K562 (cell line): ENCODE data around the gene XPO1. TPM values are rescaled to one million over a fixed set of nuclear protein-coding genes. Genes with fewer than 3 reads are reported as not detected.

Source experiments
- BRD4 ChIP-seq: fragments of 200-600 bp; sonication (generic); IDR thresholded peaks from 2 replicates; pipeline ENCODE4 v1.6.1; 2017; ENCODE audit warnings: inconsistent platforms
- CBFA2T2 ChIP-seq: fragments of 450-650 bp; conservative IDR thresholded peaks from 2 replicates; pipeline ENCODE4 v1.6.1; 2017; ENCODE audit warnings: mild to moderate bottlenecking
- CCAR2 ChIP-seq: fragments of 200-400 bp; formaldehyde crosslinking; IDR thresholded peaks from 2 replicates; pipeline ENCODE4 v1.6.1; 2017; ENCODE audit warnings: mild to moderate bottlenecking, low read depth, low read length
- FOXJ2 ChIP-seq: fragments of 200-800 bp; sonication (Bioruptor generic); IDR thresholded peaks from 2 replicates; pipeline ENCODE4 v1.6.1; 2016; ENCODE audit warnings: missing genetic modification characterization, missing compliant biosample characterization
- HDGF ChIP-seq: fragments of 450-650 bp; IDR thresholded peaks from 2 replicates; pipeline ENCODE4 v1.6.1; 2016
- ILF3 ChIP-seq: fragments of 450-650 bp; IDR thresholded peaks from 2 replicates; pipeline ENCODE4 v1.6.1; 2018; ENCODE audit warnings: antibody characterized with exemption, mild to moderate bottlenecking, moderate library complexity, borderline replicate concordance
- KAT2B ChIP-seq: IDR thresholded peaks from one replicate; pipeline ENCODE4 v1.6.1; 2012; ENCODE audit warnings: low read depth, mild to moderate bottlenecking, control low read depth, inconsistent platforms, low read length, moderate library complexity
- LCOR ChIP-seq: sonication (generic); formaldehyde crosslinking; IDR thresholded peaks from 2 replicates; pipeline ENCODE4 v1.8.0; 2022; ENCODE audit warnings: mild to moderate bottlenecking, missing genetic modification reagents
- MLLT1 ChIP-seq, 2 experiments: fragments of 450-650 bp; IDR thresholded peaks; 2 replicates each; pipeline ENCODE4 v1.6.1; 2016
- MTA1 ChIP-seq: fragments of 450-650 bp; IDR thresholded peaks from 2 replicates; pipeline ENCODE4 v1.6.1; 2017; ENCODE audit warnings: borderline replicate concordance
- MYNN ChIP-seq, 2 experiments: sonication (generic); formaldehyde crosslinking in 1 of 2; IDR thresholded peaks; 2 replicates each; pipeline versions ENCODE4 v1.5.0 to v1.6.1; 2016 to 2020; ENCODE audit warnings: antibody characterized with exemption in 1 of 2, missing genetic modification reagents in 1 of 2
- NELFE ChIP-seq: IDR thresholded peaks from 2 replicates; pipeline ENCODE4 v1.6.1; 2011; ENCODE audit warnings: mild to moderate bottlenecking; ENCODE audit not compliant: insufficient read depth, insufficient read length
- PHB ChIP-seq: fragments of 250-450 bp; sonication (Bioruptor Pico); IDR thresholded peaks from 2 replicates; pipeline ENCODE4 v1.5.0; 2021
- RBFOX2 ChIP-seq: fragments of 200-400 bp; formaldehyde crosslinking; IDR thresholded peaks from 2 replicates; pipeline ENCODE4 v1.6.1; 2017; ENCODE audit warnings: low read depth, mild to moderate bottlenecking, low read length, moderate library complexity
- RBM14 ChIP-seq: fragments of 200-400 bp; formaldehyde crosslinking; IDR thresholded peaks from 2 replicates; pipeline ENCODE4 v1.6.1; 2018; ENCODE audit warnings: low read depth, mild to moderate bottlenecking, low read length, moderate library complexity, borderline replicate concordance; ENCODE audit not compliant: insufficient read depth
- STAG1 ChIP-seq: sonication (generic); formaldehyde crosslinking; IDR thresholded peaks from 2 replicates; pipeline ENCODE4 v1.5.0; 2020; ENCODE audit warnings: missing genetic modification reagents, borderline replicate concordance
- STAT5A ChIP-seq: IDR thresholded peaks from 2 replicates; pipeline ENCODE4 v1.6.1; 2012; ENCODE audit warnings: low read length, inconsistent platforms, borderline replicate concordance
- TAF7 ChIP-seq: fragments of 450-650 bp; IDR thresholded peaks from 2 replicates; pipeline ENCODE4 v1.6.1; 2016; ENCODE audit warnings: missing genetic modification characterization, missing compliant biosample characterization
- TEAD4 ChIP-seq, 2 experiments: sonication (generic) in 1 of 2; formaldehyde crosslinking in 1 of 2; IDR thresholded peaks; 2 replicates each; pipeline versions ENCODE4 v1.6.1 to v1.8.0; 2012 to 2022; ENCODE audit warnings: borderline replicate concordance in 1 of 2, inconsistent platforms in 1 of 2, low read length in 1 of 2, mild to moderate bottlenecking in 1 of 2, missing genetic modification reagents in 1 of 2
- USF2 ChIP-seq: sonication (generic); formaldehyde crosslinking; IDR thresholded peaks from 2 replicates; pipeline ENCODE4 v1.5.0; 2020; ENCODE audit warnings: missing genetic modification reagents
- VEZF1 ChIP-seq: fragments of 200-800 bp; sonication (Bioruptor generic); IDR thresholded peaks from 2 replicates; pipeline ENCODE4 v1.6.1; 2017; ENCODE audit warnings: missing genetic modification characterization, missing compliant biosample characterization
- ZBTB1 ChIP-seq: sonication (generic); formaldehyde crosslinking; IDR thresholded peaks from 2 replicates; pipeline ENCODE4 v1.8.1; 2023; ENCODE audit warnings: missing genetic modification reagents, low read depth, mild to moderate bottlenecking, borderline replicate concordance
- ZNF436 ChIP-seq: fragments of 250-450, 450-650 bp; sonication (Bioruptor Pico); formaldehyde crosslinking; IDR thresholded peaks from 2 replicates; pipeline ENCODE4 v1.7.0; 2020; ENCODE audit warnings: mild to moderate bottlenecking
- ZNF584 ChIP-seq: fragments of 200-800 bp; sonication (Bioruptor generic); IDR thresholded peaks from 2 replicates; pipeline ENCODE4 v1.6.1; 2016; ENCODE audit warnings: low read depth, mild to moderate bottlenecking, missing genetic modification characterization, missing compliant biosample characterization
- polyA plus RNA-seq, 8 experiments: library from polyadenylated mRNA; depleted of rRNA in 4 of 8; stranded (reverse) in 5 of 8; unstranded in 3 of 8; fragments of >200 nt; fragmentation: Nextera tagmentation in 2 of 8; fragmentation: Illumina TruSeq in 1 of 8; extraction: Ambion mirVana in 2 of 8; extraction: Trizol in 1 of 8; gene quantifications; 2 replicates each; pipeline versions ENCODE4 v1.2.1 to v1.2.3, GENCODE V29; 2011 to 2014; ENCODE audit warnings: inconsistent platforms in 1 of 8, missing spikeins in 1 of 8
- total RNA-seq, 7 experiments: library from RNA; depleted of rRNA in 6 of 7; stranded (reverse); fragments of >200 nt in 6 of 7; fragmentation: Illumina TruSeq in 2 of 7; extraction: Trizol in 2 of 7; gene quantifications; 2 replicates each; pipeline versions ENCODE4 v1.2.1 to v1.2.3, GENCODE V29; 2011 to 2021; ENCODE audit warnings: low replicate concordance in 1 of 7
- TF ChIP-seq, protein P1 (sequence below): fragments of 450-650 bp; formaldehyde crosslinking; IDR thresholded peaks from 2 replicates; pipeline ENCODE4 v1.4.0; 2022; ENCODE audit warnings: missing genetic modification characterization

Gene XPO1
- total and polyA plus RNA-seq, 9 of the 15 experiments (the other 6 are each of a cell fraction or from before 2014, with no cell fraction given), result 86.2 to 307 (median 216) TPM

- TF ChIP-seq VEZF1 (CRISPR knock-in tag), result no peak
- no peak for TF ChIP-seq MYNN (IDR thresholded peaks at IDR 0.05)
- TF ChIP-seq MYNN (CRISPR knock-in tag; IDR thresholded peaks at IDR 0.05), result no peak
- TF ChIP-seq, protein P1, sequence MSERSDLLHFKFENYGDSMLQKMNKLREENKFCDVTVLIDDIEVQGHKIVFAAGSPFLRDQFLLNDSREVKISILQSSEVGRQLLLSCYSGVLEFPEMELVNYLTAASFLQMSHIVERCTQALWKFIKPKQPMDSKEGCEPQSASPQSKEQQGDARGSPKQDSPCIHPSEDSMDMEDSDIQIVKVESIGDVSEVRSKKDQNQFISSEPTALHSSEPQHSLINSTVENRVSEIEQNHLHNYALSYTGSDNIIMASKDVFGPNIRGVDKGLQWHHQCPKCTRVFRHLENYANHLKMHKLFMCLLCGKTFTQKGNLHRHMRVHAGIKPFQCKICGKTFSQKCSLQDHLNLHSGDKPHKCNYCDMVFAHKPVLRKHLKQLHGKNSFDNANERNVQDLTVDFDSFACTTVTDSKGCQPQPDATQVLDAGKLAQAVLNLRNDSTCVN (CRISPR knock-in tag), result no peak
- no peak for TF ChIP-seq PHB
- TF ChIP-seq CBFA2T2, result no peak
- TF ChIP-seq CCAR2, result no peak
- peak; percentile 78 for TF ChIP-seq RBFOX2
- TF ChIP-seq BRD4, result peak; percentile 85; the same call in 1 of the 2 replicates
- TF ChIP-seq FOXJ2 (tag), result peak; percentile 56; the same call in 1 of the 2 replicates
- no peak for TF ChIP-seq ZBTB1 (CRISPR knock-in tag)
- no peak for TF ChIP-seq MTA1
- TF ChIP-seq STAG1, result no peak
- TF ChIP-seq ZNF436 (CRISPR knock-in tag), result no peak
- peak; percentile 59 for TF ChIP-seq TAF7 (tag)
- no peak for TF ChIP-seq HDGF
- TF ChIP-seq ZNF584 (CRISPR knock-in tag), result no peak
- no peak for TF ChIP-seq USF2 (CRISPR knock-in tag)
- peak in 1 of 2 experiments; percentile 6; a peak in 1 of 4 replicates for TF ChIP-seq MLLT1 (IDR thresholded peaks at IDR 0.05)
- TF ChIP-seq KAT2B, result no peak
- no peak for TF ChIP-seq TEAD4 (IDR thresholded peaks at IDR 0.05; ENCODE audit: low read length)
- no peak for TF ChIP-seq TEAD4 (CRISPR knock-in tag; IDR thresholded peaks at IDR 0.05; ENCODE audit: borderline replicate concordance)
- no peak for TF ChIP-seq NELFE
- no peak for TF ChIP-seq STAT5A
- TF ChIP-seq LCOR (CRISPR knock-in tag), result peak; percentile 31; the same call in 1 of the 2 replicates
- no peak for TF ChIP-seq RBM14
- TF ChIP-seq ILF3, result no peak
Measured at GRCh38 chr2:61537950-61538199, 281 bp downstream of the XPO1 start (continued).
